RKO (cell line): ENCODE results near the gene SPATA21.

ENCODE experiments used
- DNase-seq: peaks from one replicate; pipeline ENCODE4 v3.0.0-alpha.2; 2016; ENCODE audit warnings: low spot score

The SPATA21 gene

GRCh38 chr1:16421201-16421600, 16.0 kb downstream of the SPATA21 start:
- no peak for DNase-seq

DNA sequence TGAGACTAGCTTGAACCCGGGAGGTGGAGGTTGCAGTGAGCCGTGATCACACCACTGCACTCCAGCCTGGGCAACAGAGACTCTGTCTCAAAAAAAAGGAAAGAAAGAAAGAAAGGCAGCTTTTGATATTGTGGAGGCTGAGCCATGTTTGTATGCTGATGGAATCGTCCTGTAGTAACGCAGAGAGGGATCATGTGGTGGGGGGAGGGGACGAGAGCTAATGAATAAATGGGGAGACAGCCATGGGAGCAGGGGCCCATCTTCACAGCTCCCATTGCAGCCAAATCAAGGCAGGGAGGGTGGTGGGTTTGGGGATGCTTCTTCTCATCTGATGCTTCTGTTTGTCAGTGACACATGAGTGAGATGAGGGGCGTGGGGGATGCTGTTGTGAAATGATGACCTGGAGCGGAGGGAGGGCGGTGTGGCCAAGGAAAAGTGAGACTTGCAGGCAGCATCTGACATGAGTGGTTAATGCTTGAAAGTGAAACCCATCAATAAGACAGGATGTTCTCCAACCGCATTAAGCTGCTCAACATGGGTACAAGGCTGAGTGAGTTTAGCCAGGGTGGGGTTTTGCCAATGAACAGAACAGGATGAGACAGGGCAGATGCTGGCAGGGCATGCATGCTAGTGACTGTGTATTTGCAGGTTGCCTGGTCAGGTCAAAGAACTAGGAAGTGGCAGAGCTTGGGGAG, 16.7 kb downstream of the SPATA21 start:
- DNase-seq, result no peak

DNA sequence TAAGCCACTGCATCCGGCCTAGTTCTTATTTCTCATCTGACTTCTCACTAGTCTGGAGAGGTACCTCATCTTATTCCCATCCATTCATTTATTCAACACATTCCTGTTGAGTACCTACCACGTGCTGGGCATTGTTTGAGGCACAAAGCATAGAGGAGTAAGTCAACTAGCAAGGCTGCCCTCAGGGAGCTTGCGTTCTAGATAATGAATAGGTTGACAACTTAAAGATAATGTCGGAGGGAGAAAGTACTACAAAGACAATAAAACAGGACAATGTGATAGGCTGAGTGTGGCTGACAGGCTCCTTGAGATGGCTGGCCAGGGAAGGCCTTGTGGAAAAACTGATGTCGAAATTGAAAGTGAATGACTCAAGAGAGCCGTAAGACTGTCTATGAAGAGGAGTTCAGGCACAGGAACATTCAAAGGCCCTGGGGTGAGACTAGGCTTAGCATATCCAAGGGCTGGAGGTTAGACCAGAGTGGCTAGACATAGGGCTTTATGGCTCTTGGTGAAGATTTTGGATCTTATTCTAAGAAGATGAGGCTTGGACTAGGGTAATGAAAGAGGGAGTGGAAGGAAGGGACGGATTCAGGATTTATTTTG, 18.3 kb downstream of the SPATA21 start:
- no peak for DNase-seq

GRCh38 chr1:16413191-16413590, 24.0 kb downstream of the SPATA21 start:
- DNase-seq, result no peak

DNA sequence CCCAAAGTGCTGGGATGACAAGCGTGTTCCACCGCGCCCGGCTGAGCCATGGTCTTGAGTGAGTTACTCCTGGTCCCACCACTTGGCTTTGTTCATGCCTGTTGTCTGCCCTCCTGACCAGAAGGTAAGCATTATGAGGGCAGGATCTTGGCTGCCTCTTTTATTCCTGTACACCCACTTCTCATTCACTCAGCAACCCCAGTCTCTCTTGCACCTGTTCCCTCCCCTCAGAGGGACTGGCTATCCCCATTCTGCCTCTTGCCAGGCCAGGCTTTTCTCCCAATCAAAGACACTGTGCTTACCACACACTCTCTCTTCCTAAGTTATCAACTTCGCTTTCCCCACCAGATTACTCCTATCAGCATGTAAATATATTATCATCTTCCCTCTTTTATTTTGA, 26.4 kb downstream of the SPATA21 start:
- no peak for DNase-seq

DNA sequence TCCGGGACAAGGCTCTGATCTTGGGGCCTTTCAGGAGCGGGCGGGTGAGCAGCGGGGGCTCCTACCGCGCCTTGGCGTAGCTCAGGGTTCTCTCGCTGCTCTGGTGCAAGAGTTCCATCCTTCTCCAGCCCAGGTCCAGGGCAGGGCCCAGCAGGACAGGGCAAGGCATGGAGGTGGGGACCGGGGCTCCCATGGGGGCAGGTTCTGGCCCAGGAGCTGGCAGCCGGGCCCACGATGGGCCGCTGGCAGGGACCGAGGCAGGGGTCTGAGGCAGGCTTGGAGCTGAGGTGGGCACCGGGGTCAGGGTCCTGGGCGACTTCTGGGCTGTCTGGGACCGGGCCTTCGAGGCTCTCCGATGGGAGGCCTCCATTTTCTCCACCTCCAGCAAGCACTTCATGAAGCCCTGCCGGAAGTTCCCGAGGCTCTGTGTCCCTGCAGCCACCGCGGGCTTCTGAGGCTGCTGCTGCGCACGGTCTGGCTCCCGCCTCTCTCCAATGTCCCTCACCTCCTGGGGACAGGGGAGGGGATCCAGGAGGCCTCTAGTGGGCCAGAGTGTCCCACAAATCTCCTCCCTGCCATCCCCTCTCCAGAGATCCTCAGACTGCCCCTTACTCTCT, 27.6 kb downstream of the SPATA21 start:
- no peak for DNase-seq

- DNase-seq, result no peak
Observed at GRCh38 chr1:16406868-16407267, 30.4 kb downstream of the SPATA21 start.

GRCh38 chr1:16405441-16405840, 31.8 kb downstream of the SPATA21 start:
- DNase-seq, result no peak

- no peak for DNase-seq
Observed at GRCh38 chr1:16402742-16403141, 34.5 kb downstream of the SPATA21 start.

DNA sequence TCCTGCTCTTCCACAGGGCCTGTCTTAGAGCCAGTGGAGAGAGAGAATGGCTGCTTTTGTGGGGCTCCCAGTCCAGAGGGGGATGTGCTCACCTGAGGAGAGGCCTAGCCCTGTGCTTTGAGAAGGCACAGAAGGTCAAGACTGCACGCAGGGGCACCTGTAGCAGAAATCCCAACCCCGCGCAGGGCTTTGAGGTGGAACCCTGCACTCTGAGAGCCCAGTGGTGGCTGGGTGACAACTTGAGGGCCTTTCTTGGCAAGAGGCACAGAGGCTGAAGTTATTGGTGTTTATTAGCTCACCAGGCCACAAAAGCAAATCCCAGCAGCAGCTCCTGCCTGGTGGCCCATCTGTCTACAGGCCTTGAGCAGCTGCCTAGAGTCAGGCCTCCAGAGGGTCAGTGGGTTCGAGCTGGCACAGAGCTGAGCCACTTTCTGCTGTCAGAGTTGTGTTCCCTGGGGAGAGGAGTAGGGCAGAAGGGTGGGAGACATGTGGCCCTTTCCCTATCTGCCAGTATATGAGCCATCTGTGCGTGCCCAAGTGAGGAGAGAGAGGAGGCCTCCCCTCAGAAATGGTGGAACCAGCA, 38.8 kb downstream of the SPATA21 start:
- DNase-seq, result no peak

DNA sequence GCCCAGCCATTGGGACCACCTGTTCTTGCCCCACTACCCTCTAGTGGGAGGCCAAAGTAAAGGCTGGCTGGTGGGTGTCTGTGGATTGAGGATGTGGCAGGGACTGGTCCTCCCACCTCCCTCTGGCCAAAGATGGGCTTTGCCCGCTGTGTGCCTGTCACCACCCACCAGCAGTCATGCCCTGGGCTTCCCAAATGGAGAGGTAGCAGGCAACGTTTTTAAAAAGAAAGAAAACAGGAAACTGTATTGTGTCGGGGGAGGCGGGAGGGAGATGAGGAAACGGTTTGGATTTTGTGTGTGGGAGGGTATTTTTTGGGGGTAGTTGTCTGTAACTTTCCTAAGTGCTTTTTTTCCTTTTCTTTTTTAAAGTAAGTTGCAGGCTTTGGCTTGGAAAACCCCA, 40.1 kb downstream of the SPATA21 start:
- no peak for DNase-seq

DNA sequence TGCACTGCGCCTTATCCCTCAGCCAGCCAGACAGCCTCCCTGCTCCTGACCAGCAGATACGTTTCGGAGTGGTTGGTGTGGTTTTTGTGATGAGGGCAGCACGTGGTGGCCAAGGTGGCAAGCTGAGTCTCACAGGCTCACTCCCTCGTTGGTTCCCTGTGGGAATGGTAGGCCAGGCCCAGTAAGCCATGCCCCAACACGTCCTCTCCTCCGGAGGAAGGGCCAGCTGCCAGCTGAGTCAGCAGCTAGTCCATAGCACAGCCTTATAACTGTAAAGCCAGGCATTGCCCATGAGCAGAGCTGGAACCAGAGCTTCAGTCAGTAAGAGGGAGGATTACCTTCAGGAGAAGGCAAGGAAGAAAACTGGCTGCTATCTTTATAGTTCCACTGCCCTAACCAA, 40.6 kb downstream of the SPATA21 start:
- DNase-seq, result peak; percentile 34

DNA sequence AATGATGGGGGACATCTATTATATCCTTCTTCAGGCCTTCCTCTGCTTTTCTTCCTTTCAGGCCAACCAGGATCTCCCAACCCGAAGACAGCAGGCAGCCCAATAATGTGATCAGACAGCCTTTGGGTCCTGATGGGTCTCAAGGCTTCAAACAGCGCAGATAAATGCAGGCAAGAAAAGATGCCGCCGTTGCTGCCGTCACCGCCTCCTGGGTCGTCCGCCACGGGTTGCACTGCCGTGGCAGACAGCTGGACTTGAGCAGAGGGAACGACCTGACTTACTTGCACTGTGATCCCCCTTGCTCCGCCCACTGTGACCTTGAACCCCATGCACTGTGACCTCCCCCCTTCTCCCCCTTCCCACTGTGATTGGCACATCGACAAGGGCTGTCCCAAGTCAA, 42.2 kb downstream of the SPATA21 start:
- no peak for DNase-seq

GRCh38 chr1:16393570-16394521, 43.4 kb downstream of the SPATA21 start:
- DNase-seq, result peak; percentile 15

DNA sequence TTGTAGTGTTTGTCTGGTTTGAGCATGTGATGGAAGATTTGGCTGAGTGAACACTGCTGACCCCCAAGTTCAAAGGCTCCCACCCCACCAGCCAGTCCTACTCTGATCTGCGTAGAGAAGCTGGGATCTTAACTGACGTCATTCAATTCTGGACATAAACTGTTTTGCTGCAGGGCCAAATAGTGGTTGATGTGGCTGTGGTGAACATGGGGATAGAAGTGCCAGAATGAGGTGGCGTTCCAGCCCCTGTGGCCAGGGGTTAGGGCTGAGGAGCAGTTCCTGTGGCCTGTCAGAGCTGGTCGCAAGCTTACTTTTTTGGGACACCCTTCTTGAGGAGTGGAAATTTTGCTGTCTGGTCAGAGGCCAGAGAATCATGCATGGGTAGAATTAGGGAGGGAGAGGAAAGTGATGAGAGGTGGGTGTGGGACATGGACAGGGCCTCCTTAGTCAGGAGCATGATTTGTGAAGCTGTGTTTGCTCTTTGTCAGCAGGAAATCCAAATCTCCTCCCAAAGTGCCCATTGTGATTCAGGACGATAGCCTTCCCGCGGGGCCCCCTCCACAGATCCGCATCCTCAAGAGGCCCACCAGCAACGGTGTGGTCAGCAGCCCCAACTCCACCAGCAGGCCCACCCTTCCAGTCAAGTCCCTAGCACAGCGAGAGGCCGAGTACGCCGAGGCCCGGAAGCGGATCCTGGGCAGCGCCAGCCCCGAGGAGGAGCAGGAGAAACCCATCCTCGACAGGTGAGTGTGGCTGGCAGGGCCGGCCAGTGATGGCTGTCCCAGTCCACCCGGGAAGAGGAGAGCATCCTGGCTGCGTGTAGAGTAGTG, 44.3 kb downstream of the SPATA21 start:
- no peak for DNase-seq

DNA sequence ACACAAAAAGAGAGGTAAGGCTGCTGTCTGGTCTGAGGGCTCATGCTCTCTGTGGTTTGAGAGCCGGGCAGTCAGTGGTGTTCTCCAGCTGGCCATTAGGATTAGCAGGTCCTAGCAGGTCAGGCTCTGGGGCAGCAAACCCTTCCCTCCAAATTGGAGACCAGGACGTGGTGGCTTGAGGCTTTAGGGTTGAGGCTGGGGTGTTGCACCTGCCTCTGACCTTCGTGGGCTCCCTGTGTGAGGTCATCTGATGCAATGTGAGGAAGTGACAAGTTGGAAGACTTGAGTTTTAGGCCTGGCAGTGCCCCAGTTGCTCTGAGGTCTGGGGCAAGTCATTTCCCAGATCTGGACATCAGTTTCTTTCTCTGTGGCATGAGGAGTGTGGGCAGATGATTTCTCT, 45.8 kb downstream of the SPATA21 start:
- DNase-seq, result no peak

GRCh38 chr1:16387201-16388188, 49.7 kb downstream of the SPATA21 start:
- no peak for DNase-seq

DNA sequence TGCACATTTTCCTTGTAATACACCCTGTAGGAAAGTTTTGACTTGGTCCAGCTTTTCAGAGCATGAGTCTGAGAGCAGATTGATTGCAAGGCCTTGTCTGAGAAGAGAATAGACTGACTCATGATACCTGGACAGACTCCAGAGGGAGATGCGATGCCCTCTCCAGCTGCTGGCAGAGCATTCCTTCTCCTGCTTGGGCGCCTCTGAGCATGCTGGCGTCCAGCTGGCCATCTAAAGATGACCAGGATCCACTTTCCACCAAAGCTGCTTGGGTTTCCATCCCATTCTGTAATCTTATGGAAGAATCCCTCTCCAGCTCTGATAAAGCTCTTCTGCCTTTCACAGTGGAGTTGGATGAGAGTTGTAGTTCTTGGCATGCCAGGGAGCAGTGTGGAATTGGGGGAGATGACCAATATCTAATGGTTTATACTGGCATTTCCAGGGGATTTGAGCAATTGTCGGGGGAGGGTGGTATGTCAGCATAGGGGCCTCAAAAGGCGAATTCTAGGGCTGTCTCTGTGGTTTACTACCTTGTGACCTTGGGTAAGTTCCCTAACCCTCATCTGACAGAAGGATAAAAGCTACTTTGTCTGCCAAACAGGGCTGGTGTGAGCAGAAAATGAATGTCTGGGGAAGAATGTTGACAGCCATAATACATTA, 50.6 kb downstream of the SPATA21 start:
- no peak for DNase-seq

- DNase-seq, result no peak
Observed at GRCh38 chr1:16385659-16386453, 51.4 kb downstream of the SPATA21 start.
